ENCODE results near the gene BRMS1L. TPM values are rescaled to one million over a fixed set of nuclear protein-coding genes. Genes with fewer than 3 reads are reported as not detected.

Gene BRMS1L, protein sequence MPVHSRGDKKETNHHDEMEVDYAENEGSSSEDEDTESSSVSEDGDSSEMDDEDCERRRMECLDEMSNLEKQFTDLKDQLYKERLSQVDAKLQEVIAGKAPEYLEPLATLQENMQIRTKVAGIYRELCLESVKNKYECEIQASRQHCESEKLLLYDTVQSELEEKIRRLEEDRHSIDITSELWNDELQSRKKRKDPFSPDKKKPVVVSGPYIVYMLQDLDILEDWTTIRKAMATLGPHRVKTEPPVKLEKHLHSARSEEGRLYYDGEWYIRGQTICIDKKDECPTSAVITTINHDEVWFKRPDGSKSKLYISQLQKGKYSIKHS
- total RNA-seq: 3.4 and 6.1 TPM in 2 replicates

GRCh38 chr14:35826218-35826951 is at the start of gene BRMS1L:
Gene BRMS1L (plus strand): TSS chr14:35826338. CDS start chr14:35826517, 179 bp downstream.

GRCh38 chr14:35808638-35809563 is 17.2 kb upstream of the BRMS1L start, which contains the start of gene RALGAPA1:
Gene RALGAPA1 (minus strand): TSS chr14:35809295. CDS start chr14:35808835, 460 bp downstream.

Other genes starting within 250 kb of the BRMS1L start
- gene RALGAPA1, start 17.0 kb upstream of the BRMS1L start, total RNA-seq: 34.4 and 40.6 TPM in 2 replicates